ENCODE data around the gene DCXR.

- TF ChIP-seq POLR2A (IDR thresholded peaks at IDR 0.05; ENCODE audit: low read depth, low read length): no peak
- TF ChIP-seq PAX5 (IDR thresholded peaks at IDR 0.05; ENCODE audit: insufficient read depth, low read length, severe bottlenecking): no peak
Measured at GRCh38 chr17:81994593-81995462, 42.7 kb downstream of the DCXR start.
